A549 treated with GW870086 at 1 μM for 4 hours (cell line): ENCODE data around the gene RHEX. TPM values are rescaled to one million over a fixed set of nuclear protein-coding genes. Genes with fewer than 3 reads are reported as not detected.

Experiments used
- total RNA-seq: library from RNA; stranded (reverse); fragments of 200-300 nt; extraction: Qiagen RNA extraction; gene quantifications from 5 replicates; pipeline ENCODE4 v1.2.3, GENCODE V29; 2022; ENCODE audit warnings: low read depth

Gene RHEX, protein sequence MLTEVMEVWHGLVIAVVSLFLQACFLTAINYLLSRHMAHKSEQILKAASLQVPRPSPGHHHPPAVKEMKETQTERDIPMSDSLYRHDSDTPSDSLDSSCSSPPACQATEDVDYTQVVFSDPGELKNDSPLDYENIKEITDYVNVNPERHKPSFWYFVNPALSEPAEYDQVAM
- not detected in 5 replicates for total RNA-seq

DNA sequence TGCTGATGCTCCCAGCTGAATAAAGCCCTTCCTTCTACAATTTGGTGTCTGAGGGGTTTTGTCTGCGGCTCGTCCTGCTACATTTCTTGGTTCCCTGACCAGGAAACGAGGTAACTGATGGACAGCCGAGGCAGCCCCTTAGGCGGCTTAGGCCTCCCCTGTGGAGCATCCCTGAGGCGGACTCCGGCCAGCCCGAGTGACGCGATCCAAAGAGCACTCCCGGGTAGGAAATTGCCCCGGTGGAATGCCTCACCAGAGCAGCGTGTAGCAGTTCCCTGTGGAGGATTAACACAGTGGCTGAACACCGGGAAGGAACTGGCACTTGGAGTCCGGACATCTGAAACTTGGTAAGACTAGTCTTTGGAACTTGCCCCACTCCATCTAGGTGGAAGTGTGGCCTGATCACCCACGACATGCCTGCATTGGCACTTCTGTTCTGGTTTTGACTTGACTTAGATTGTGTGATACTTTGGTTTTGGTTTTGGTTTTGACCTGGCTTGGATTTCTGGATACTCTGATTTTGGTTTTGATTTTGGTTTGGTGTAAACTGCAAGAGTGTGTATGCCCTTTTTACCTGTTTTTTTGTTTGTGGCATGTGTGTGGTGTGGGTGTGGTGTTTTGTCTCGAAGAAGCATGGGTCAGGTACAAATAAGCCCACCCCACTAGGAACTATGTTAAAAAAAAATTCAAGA is at the start of gene RHEX:
Gene RHEX (plus strand): TSS at position 255 of the 692 bp plus-strand sequence. CDS start 44,656 bp downstream, outside the sequence.

DNA sequence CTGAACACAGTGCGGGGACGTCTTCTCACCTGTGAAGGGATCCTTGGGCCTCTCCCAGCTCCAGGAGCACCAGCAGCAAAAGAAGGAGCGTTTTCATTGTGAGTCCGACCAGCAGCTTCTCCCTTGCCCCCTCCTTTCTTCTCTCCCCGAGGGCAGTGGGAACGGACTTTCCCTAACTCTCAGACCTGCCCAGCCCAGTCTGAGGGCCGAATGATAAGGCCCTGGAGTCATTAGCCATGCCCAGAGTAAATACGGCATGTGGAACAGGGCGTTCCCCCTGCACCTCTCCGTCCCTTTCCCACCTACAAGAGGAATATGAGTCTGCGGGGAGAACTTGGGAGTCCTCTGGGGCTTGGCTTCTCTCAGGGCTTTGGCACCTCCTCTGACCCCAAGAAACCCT is 29.3 kb upstream of the RHEX start, which contains the start of gene CTSE:
Gene CTSE (minus strand): TSS at position 201 of the 400 bp plus-strand sequence. CDS start 104 bp downstream, at position 97.

DNA sequence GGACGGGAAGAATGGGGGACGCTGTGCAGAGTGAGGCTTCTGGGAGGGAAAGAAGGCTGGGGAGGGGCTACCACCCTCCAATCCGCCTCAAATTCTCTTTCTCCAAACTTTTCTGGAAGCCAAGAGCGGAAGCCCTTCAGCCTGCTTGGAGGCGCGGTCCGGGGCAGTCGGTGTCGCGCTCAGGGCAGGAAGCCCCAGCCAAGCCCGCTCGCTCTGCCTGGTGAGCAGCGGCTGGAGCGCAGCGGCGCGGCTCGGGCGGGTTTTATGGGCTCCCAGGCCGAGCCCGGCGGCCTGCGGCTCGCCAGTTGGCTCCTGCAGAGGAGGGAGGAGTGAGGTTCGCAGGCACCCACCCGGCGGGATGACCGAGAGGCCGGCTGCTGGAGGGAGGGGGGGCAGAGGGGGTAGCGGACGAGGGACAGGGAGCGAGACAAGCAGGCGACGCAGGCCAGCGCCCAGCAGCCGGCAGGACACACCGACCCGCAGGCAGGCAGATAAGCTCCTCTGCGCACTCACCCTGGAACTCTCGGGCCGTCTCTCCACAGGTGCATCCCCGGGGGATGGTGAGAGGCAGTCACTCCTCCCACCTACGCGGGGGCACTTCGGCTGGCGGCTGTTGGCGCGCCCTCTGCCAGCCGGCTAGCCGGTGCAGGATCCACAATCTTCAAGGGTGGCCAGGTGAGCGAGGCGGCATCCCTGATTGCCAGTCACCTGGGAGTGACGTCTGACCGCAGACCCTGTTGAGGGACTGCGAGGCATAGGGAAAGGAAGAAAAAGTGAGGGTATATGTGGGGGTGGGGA is 64.4 kb downstream of the RHEX start, which contains the start of gene AVPR1B:
Gene AVPR1B (minus strand): TSS at position 238 of the 798 bp plus-strand sequence. CDS start 498 bp downstream, outside the sequence.

Other genes starting within 250 kb of the RHEX start
- 17.6 to 23.4 TPM (median 22.3 TPM) in 5 replicates for gene SLC41A1, start 240.0 kb upstream of the RHEX start, total RNA-seq
- gene PM20D1, start 203.0 kb upstream of the RHEX start, total RNA-seq: not detected in 5 replicates
- 0.10 to 0.17 TPM (median 0.14 TPM) in 4 of 5 replicates, not detected in the other for gene SLC26A9, start 109.7 kb upstream of the RHEX start, total RNA-seq
- gene RAB7B, start 49.8 kb upstream of the RHEX start, total RNA-seq: 1.2 to 1.6 TPM (median 1.2 TPM) in 5 replicates
- 0.08 TPM in 1 of 5 replicates, not detected in the others for gene CTSE, start 29.3 kb upstream of the RHEX start, total RNA-seq
- not detected in 5 replicates for gene AVPR1B, start 64.2 kb downstream of the RHEX start, total RNA-seq
- 8.8 to 10.5 TPM (median 9.3 TPM) in 5 replicates for gene FAM72A, start 149.7 kb downstream of the RHEX start, total RNA-seq
- 19.1 to 28.3 TPM (median 25.2 TPM) in 5 replicates for gene SRGAP2, start 150.4 kb downstream of the RHEX start, total RNA-seq